Adipose tissue (tissue), 3 donors: ENCODE measurements around the gene GPX3. TPM values are rescaled to one million over a fixed set of nuclear protein-coding genes. Genes with fewer than 3 reads are reported as not detected.

Experiments
- H3K27ac ChIP-seq: one replicate; pipeline ENCODE4 v1.5.1; 2013; ENCODE audit warnings: low read depth, low read length
- WGBS, 3 donors: extraction: QIAGEN DNeasy Blood & Tissue Kit; methylation state at CpG; one replicate each; pipeline ENCODE4 v1.1.7; 2013; 5-methylcytosine and 5-hydroxymethylcytosine counted together
- polyA plus RNA-seq, 3 donors: library from polyadenylated mRNA; stranded (reverse); fragments of 200-250 nt; gene quantifications; one replicate each; pipeline ENCODE4 v1.2.3, GENCODE V29; 2013
- donor health status: healthy with polysubstance abuse.
- donor health status: Bipolar disorder and iron deficiency.
- donor health status: healthy.

The GPX3 gene
- polyA plus RNA-seq, 3 donors = 431 to 7,652 (median 5,613) TPM

- H3K27ac ChIP-seq = no peak overlapping the region
- WGBS, 3 donors = 81 to 89% (median 86%) methylated on average over 11 of the region's 11 CpGs
These were observed 7.6 kb downstream of the GPX3 start for GRCh38 chr5:151027961-151028479.

- H3K27ac ChIP-seq = no peak overlapping the region
- 92 to 98% (median 93%) methylated on average over 8 of the region's 8 CpGs for WGBS, 3 donors
These were observed 8.3 kb downstream of the GPX3 start for GRCh38 chr5:151028717-151029116.

GRCh38 chr5:151029179-151030055, 9.0 kb downstream of the GPX3 start:
- no peak overlapping the region for H3K27ac ChIP-seq
- 75 to 94% (median 83%) methylated on average over 9 of the region's 9 CpGs for WGBS, 3 donors

- WGBS, 3 donors = 89 to 93% (median 90%) methylated on average over 5 of the region's 5 CpGs
- no peak overlapping the region for H3K27ac ChIP-seq
These were observed 9.6 kb downstream of the GPX3 start for GRCh38 chr5:151030056-151030336.

GRCh38 chr5:151030379-151030778, 10.0 kb downstream of the GPX3 start:
- H3K27ac ChIP-seq = no peak overlapping the region
- whole genome bisulfite sequencing, 3 donors = 54 to 79% (median 63%) methylated on average over 4 of the region's 4 CpGs

GRCh38 chr5:151031554-151031953, 11.2 kb downstream of the GPX3 start:
- no peak overlapping the region for H3K27ac ChIP-seq
- WGBS, 3 donors = 94 to 96% (median 96%) methylated on average over 11 of the region's 11 CpGs

- 94 to 98% (median 96%) methylated on average over 14 of the region's 14 CpGs for WGBS, 3 donors
- no peak overlapping the region for H3K27ac ChIP-seq
These were observed 13.0 kb downstream of the GPX3 start for GRCh38 chr5:151033217-151033934.

GRCh38 chr5:151034422-151035379, 14.3 kb downstream of the GPX3 start:
- 93 to 98% (median 93%) methylated on average over 19 of the region's 19 CpGs for WGBS, 3 donors
- no peak overlapping the region for H3K27ac ChIP-seq

- 82 to 96% (median 92%) methylated on average over 6 of the region's 6 CpGs for WGBS, 3 donors
- H3K27ac ChIP-seq = no peak overlapping the region
These were observed 16.2 kb downstream of the GPX3 start for GRCh38 chr5:151036556-151036955.

GRCh38 chr5:151037561-151038411, 17.4 kb downstream of the GPX3 start:
- WGBS, 3 donors = 50 to 63% (median 61%) methylated on average over 12 of the region's 12 CpGs
- H3K27ac ChIP-seq = no peak overlapping the region

GRCh38 chr5:151038412-151038745, 18.0 kb downstream of the GPX3 start:
- peak overlapping the region; percentile 19 for H3K27ac ChIP-seq
- 64 to 78% (median 65%) methylated on average over 8 of the region's 8 CpGs for WGBS, 3 donors

- no peak overlapping the region for H3K27ac ChIP-seq
- WGBS, 3 donors = 81 to 85% (median 81%) methylated on average over 7 of the region's 7 CpGs
These were observed 18.4 kb downstream of the GPX3 start for GRCh38 chr5:151038801-151039238.

- no peak overlapping the region for H3K27ac ChIP-seq
- 74 to 89% (median 83%) methylated on average over 9 of the region's 9 CpGs for WGBS, 3 donors
These were observed 19.3 kb downstream of the GPX3 start for GRCh38 chr5:151039665-151040064.

- WGBS, 3 donors = 66 to 77% (median 70%) methylated on average over 8 of the region's 8 CpGs
- H3K27ac ChIP-seq = no peak overlapping the region
These were observed 19.9 kb downstream of the GPX3 start for GRCh38 chr5:151040211-151040747.

- WGBS, 3 donors = 94 to 95% (median 94%) methylated on average over 11 of the region's 11 CpGs
- no peak overlapping the region for H3K27ac ChIP-seq
These were observed 21.3 kb downstream of the GPX3 start for GRCh38 chr5:151041577-151042268.

GRCh38 chr5:151042453-151043093, 22.2 kb downstream of the GPX3 start:
- H3K27ac ChIP-seq = no peak overlapping the region
- 90 to 96% (median 94%) methylated on average over 12 of the region's 12 CpGs for WGBS, 3 donors
